GM18507 (cell line): ENCODE data around the gene TMEM213.

Experiments used
- DNase-seq: peaks from one replicate; pipeline ENCODE4 v3.0.0; 2011; ENCODE audit warnings: low read depth; ENCODE audit not compliant: insufficient read length; ENCODE audit errors: extremely low spot score
- FAIRE-seq: peaks from 2 replicates; lab custom pipeline; 2011; peaks lifted over from hg19 to GRCh38; lab: Jason Lieb, UNC

TMEM213 gene, protein sequence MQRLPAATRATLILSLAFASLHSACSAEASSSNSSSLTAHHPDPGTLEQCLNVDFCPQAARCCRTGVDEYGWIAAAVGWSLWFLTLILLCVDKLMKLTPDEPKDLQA

GRCh38 chr7:138797715-138798320 lies at the start of gene TMEM213, which contains the start of gene ATP6V0A4:
TSS of gene TMEM213 (plus strand) at chr7:138797994. CDS start at chr7:138798105, 111 bp downstream.
TSS of gene ATP6V0A4 (minus strand) at chr7:138798196. CDS start at chr7:138771247, 26,949 bp downstream.
- DNase-seq (no peak), FAIRE-seq (no peak)

DNA sequence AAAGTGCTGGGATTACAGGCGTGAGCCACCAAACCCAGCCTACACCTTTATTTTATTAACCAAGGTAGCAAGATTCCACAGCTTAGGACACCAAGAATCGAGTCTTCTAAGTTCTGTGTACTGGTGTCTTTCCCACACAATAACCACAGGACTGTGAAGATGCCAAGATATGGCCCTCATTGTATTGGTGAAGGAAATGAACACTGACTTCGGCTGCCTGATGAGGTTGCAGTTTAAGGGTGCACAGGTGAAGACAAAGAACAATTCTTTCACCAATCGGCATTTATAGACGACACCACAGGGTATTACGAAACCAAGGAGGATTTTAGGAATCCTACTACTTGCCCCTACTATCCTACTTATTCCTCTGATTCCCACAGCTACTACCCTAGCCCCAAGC lies 49.1 kb upstream of the TMEM213 start:
- no peak for FAIRE-seq
- DNase-seq, result no peak

DNA sequence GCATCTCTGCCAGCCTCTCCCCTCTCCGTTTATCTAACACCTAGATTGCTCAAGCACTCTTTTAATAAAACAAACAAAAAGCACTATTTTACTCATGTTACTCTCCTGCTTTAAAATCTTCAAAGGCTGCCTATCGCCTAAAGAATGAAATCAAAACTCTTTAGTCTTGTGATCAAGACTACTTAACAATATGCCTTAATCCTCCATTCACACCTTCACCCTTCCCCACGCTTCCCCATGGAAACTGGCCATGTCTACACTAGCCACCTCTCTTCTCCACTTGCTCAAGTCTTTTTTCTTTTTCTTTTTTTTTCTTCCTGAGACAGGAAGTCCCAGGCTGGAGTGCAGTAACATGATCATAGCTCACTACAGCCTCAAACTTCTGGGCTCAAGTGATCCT lies 47.8 kb upstream of the TMEM213 start:
- no peak for FAIRE-seq
- no peak for DNase-seq

- DNase-seq (no peak), FAIRE-seq (no peak)
These were observed 47.3 kb upstream of the TMEM213 start for GRCh38 chr7:138750473-138750872.

DNA sequence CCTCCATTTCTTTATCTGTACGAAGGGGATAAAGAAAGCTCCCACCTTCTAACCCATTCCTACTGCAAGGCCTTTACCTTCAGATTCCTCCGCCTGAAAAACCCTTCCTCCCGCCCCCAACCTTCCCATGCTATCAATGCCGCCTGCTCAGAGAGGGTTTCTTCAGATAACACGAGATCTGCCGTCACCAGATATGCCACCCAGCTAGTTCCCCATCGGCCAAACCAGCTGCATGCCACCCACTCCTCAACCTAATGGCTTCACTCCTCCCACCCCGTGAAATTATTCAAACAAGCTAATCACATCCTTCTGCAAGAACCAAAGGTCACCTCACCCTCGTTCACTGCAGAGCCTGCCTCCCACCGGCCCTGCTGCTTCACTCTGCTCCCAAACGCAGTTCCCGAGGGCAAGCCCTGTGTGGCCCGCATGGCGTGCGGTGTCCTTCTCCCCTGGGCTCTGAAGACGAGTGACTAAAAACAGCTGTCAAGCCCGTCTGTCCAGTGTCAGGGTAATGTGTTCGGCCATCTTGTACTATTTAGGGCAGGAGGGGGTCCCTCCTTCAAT lies 46.8 kb upstream of the TMEM213 start:
- DNase-seq (no peak), FAIRE-seq (no peak)

- FAIRE-seq, result peak; percentile 71
- DNase-seq, result peak; percentile 26
These were observed 45.2 kb upstream of the TMEM213 start for GRCh38 chr7:138752518-138753149.

DNA sequence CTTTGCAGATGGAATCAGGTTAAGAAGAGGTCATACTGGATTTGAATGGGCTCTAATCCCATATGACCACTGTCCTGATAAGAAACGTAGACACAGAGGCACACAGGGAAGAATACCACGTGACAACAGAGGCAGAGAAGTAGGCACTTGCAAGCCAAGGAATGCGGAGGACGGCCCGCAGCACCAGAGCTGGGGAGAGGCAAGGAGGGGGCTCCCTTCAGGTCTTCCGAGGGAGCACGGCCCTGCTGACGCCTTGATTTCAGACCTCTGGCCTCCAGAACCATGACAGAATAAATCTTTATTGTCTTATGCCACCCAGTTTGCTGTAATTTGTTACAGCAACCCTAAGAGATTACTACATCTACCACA lies 44.7 kb upstream of the TMEM213 start:
- FAIRE-seq, result no peak
- DNase-seq, result no peak

DNA sequence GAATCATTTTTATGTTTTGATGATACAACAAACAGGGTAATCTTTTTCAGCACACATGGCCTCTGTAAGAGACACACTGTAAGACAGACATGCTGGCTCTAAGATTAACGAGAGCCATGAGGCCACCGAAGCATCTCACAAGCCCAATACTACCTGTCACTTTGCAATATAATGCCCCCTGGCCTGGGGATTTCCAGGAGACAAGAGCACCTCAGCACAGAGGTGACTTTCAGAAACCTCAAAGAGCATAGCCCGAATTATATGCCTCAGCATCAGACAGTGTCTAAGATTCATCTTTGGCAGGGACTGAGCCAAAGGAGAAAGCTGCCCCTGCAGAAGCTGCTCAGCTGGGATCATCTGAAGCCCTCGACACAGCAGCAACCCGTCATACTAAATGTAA lies 44.2 kb upstream of the TMEM213 start:
- DNase-seq (no peak), FAIRE-seq (no peak)

GRCh38 chr7:138755331-138755747 lies 42.5 kb upstream of the TMEM213 start:
- DNase-seq (no peak), FAIRE-seq (no peak)

DNA sequence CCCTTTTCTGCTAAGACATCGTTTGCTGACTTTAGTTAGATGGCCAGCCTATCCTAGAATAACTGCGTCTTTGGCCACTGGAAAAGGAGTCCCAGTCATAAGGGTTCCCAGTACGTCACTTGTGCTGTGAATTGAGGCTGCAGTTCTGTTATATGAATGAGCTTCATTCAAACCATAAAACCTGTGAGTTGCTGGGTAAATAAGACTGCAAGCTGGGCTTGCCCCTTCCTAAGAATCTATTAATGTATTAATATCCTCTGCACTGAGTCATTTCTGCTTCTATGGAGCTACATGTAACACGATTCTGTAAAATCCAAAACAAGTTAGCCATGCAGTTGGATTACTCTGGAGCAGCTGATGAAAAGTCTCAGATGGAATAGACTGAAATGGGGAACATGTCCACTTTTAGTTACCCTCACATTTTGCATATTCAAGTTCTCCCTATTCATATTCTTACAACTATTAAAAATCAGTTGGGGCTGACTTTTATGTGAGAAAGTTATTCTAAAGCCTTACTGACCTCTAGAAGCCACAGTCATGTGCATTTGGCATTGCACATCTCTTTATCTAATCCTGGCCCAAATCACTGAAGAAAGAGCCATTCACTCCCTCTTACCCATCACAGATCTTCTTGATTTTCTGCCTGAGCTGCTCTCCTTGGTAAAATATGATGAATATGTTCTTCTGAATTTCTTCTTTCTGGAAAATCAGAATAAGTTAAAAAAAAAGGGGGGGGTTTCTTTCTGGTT lies 41.8 kb upstream of the TMEM213 start:
- no peak for DNase-seq
- FAIRE-seq, result no peak

- DNase-seq (no peak), FAIRE-seq (no peak)
These were observed 41.1 kb upstream of the TMEM213 start for GRCh38 chr7:138756591-138757242.

- FAIRE-seq, result no peak
These were observed 29.6 kb upstream of the TMEM213 start for GRCh38 chr7:138768241-138768640.

GRCh38 chr7:138770904-138771303 lies 26.9 kb upstream of the TMEM213 start:
- FAIRE-seq, result no peak
- DNase-seq, result no peak

More at GRCh38 chr7:138768241-138768640, 29.6 kb upstream of the TMEM213 start:
- DNase-seq, result no peak

GRCh38 chr7:138773176-138773575 lies 24.6 kb upstream of the TMEM213 start:
- DNase-seq (no peak), FAIRE-seq (no peak)

DNA sequence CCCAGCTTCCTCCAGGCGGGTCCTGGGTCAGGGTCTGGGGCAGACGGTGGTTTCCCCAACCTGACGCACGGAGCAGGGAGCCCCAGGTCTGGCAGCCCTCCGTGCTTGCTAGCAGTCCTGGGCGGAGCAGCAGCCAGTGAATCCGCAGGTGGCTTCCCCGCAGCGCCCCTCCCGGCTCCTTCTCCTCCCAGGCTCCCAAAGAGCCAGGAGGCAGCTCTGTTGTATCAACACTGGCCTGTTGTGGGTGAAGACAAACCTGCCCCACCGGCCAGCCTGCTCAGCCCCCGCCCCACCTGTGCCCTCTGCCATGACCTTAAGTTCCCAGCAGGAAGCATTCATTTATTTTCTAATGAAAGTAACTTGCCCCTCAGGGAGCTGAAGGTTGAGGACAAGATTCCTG lies 24.0 kb upstream of the TMEM213 start:
- DNase-seq (no peak), FAIRE-seq (no peak)

DNA sequence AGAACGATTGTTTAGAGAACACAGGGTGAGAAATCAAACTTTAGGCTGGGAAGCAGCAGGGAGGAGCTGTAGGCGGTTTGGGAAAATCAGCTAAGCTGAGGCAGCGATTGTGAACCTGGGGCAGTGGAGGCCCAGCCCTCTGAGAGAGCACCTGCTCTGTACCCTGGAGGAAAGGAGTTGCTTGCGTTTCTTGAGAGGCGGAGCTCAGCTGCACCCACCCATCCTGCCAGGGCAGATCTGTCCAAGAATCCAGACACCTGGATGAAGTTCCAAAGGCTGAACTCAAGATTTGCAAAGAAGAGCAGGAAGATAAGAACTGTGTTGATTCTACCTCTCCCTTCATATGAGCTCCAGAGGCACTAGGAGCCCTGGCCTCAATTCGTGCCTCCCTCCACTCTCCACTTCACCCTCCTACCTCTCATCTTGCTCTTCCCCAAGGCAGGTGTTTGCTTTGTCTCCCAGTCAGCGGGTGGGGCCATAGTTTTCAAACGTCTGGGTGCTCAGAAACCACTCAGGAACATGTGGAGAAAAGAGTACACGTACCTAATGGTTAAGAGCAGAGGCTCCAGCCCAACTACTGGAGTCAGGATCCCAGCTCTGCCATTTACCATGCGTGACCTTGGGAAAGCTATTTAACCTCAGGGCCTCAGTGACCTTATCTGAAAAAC lies 21.5 kb upstream of the TMEM213 start:
- DNase-seq (no peak), FAIRE-seq (no peak)

DNA sequence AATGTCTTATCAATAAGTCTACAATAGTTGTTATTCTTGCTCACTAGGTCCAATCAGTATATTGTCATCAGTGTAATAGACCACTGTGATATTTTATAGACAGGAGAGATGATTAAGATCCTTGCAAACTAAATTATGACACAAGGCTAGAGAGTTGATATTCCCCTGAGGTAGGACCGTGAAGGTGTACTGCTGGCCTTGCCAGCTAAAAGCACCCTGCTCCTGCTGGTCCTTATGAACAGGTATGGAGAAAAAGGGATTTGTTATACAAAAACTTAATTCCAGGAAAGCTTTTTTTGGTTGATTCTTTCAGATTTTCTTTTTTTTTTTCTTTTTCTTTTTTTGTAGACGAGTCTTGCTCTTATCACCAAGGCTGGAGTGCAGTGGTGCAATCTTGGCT lies 16.8 kb upstream of the TMEM213 start:
- FAIRE-seq, result no peak
- DNase-seq, result no peak

DNA sequence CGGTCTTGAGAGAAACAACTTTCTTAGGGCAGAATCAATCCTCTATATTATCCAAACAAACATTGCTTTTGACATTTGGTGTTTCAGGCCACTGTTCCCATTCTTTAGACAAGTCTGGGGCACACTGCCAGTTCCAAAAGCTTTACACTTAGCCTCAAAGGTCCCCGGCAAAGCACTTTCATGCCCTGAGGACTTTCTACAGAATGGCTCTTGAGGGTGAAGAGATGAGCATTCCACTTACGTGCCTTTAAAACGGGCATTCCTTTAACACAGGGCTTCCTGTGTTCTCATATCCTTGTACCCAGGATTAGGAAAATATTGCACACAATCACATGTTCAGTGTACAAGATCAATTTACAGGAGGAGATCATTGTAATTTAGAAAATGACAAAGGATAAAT lies 13.1 kb upstream of the TMEM213 start:
- FAIRE-seq, result no peak
- DNase-seq, result no peak
